HG03039 (cell line): ENCODE measurements around the gene PCDHAC1.

ENCODE experiments used
- ATAC-seq: cut with Tn5 transposase; IDR thresholded peaks from one replicate; pipeline ENCODE4 v1.9.1; 2021; ENCODE audit warnings: mild to moderate bottlenecking, moderate library complexity; ENCODE audit not compliant: unreplicated experiment

The PCDHAC1 gene

DNA sequence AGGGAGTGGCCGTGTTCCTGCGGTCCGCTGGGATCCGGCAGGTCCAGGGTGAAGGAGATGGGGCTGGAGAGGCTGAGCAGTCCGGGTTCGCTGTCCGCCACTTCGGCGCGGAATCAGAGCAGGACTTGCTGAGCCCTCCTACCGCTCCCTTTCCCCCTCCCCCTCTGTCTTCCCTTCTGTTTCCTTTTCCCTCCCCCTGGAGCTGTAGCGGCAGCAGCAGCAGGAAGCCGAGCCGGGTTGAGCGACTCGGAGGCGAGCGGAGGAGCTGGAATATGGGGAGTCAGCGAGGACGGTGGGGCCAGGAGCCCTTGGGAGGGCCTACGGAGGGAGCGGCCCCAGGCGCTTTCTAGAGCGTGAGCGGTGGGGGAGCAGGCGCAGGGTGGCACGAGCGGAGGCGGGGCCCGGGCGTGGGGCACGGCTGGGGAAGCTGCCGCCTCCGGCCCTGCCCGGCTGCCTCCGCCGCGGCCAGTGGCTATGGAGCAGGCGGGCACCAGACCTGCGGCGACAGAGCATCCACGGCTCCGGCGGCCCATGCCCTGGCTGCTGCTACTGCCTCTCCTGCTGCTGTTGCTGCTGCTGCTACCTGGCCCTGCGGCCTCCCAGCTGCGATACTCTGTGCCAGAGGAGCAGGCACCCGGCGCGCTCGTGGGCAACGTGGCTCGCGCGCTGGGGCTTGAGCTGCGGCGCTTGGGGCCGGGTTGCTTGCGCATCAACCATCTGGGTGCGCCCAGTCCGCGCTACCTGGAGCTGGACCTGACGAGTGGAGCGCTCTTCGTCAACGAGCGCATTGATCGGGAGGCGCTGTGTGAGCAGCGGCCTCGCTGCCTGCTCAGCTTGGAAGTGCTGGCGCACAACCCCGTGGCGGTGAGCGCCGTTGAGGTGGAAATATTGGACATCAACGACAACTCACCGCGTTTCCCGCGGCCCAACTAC is 40.5 kb downstream of the PCDHAC1 start, which contains the start of gene PCDHAC2:
Gene PCDHAC2 (plus strand): TSS at position 184 of the 933 bp plus-strand sequence. CDS start 291 bp downstream, at position 475.
- no peak for ATAC-seq

DNA sequence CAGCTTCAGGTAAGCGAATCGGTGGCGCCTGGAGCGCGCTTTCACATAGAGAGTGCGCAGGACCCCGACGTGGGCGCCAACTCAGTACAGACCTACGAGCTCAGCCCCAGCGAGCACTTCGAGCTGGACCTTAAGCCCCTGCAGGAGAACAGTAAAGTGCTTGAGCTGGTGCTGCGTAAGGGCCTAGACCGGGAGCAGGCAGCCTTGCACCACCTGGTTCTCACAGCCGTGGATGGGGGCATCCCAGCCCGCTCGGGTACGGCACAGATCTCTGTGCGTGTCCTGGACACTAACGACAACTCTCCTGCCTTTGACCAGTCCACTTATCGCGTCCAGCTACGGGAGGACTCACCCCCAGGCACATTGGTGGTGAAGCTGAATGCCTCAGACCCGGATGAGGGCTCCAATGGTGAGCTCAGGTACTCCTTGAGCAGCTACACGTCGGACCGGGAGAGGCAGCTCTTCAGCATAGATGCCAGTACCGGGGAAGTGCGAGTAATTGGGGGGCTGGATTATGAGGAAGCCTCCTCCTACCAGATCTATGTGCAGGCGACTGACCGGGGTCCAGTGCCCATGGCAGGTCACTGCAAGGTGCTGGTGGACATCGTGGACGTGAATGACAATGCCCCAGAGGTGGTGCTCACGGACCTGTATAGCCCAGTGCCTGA is 41.3 kb downstream of the PCDHAC1 start:
- no peak for ATAC-seq

DNA sequence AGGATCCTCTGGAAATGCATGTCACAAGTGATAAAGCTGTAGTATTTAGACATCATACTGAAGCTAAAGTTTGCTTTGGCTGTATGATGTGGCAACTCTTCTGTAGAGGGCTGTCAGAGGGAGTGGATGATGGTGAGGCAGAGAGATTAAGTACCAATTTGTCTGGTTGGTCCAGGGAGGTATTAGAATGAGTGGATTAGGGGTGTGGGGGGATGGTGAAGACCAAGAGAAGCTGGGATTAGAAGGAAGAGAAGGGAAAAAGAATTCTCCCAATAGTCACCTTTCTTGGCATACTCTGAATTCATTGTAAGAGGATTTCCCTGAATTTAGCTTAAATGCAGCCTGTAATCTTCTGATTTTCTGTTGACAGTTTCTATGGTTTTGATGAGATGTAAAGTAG is 43.8 kb downstream of the PCDHAC1 start:
- ATAC-seq: no peak

DNA sequence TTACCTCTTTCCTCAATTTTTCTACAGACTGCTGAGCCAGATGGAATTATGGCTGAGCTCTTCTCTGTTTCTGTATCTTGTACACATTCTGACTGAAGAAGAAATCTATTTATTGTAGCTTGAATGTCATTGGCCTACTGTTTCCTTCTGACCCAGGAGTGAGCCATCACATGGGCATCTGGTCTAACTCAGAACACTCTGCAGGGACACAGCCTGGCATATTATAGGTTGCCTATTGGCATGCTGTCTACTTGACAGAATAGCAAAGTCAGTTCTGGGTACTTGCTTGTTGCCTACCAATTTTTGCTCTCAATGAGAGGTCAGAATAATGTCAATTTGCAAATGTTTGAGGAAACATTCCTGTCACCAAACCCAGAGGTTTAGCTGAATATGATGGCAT is 47.5 kb downstream of the PCDHAC1 start:
- ATAC-seq: no peak

DNA sequence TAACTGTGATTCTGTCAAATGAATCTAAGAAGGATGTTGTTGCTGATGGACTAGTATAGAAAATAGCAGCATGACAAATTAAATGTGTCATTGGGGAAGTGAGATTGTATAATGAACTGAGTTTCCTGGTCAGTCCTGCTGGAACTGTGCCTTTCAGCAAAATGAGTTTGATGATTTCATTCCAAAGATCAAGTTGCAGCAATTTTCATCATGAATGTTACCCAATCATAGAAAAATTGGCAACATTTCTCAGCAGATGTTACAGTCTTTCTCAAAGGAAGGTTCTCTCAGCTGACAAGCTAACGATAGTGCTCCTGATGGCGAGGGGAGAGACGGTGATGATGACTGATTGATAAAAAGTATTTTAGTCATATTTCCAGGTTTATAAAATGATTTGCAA is 50.9 kb downstream of the PCDHAC1 start:
- ATAC-seq: no peak

DNA sequence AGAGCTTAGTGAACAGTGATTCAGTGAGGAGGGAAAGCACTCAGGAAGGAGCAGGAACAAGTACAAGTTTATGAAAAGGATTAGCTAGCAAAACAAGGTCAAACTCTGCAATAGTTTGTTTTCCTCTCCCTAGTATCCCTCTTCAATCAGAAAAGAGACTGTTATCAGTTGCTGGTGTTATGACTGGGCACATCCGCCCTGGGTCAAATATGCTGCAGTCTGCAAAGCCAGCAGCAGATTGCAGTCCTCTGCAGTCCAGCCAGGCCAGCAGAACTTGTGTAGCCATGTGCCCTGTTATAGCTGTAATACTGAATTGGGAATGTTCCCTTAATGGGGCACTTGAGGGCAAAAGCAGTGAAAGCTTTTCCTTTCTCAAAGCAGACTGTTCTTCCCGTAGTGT is 52.2 kb downstream of the PCDHAC1 start:
- ATAC-seq: no peak

DNA sequence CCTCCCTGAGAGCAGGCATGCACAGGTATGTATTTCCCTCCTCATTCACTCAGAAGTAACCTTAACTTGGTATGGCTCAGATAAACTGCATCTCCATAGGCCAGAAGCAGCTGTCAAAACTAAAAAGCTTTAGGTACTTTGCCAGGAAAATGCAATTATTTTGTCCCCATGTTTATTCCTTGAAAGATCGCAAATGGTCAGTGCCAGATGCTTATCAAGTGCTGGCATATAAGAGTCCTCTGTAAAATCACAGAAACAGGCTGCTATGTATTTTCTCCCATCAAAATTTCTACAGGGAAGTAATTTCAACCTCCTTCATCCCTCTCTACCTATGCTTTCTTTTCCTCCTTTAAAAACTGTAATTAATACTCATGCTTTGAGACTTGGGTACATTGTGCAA is 52.9 kb downstream of the PCDHAC1 start:
- ATAC-seq: no peak
